ENCODE data around the gene WDR64. TPM values are rescaled to one million over a fixed set of nuclear protein-coding genes. Genes with fewer than 3 reads are reported as not detected.

The WDR64 gene
- polyA plus RNA-seq, 1 donor (not counting 4 experiments of a cell fraction or from before 2014, with no cell fraction given), result not detected

- no peak for DNase-seq (ENCODE audit: low read depth, low spot score)
- Histone ChIP-seq H3K79me2 (ENCODE audit: control insufficient read depth, insufficient read depth, low read length) (no peaks in the 10 kb centered on the region), H2AFZ (ENCODE audit: control insufficient read depth, low read length) (no peak overlapping the region), H4K20me1 (ENCODE audit: control insufficient read depth, extremely low read depth, insufficient read depth, low read length) (no peaks in the 10 kb centered on the region), H3K9me3 (ENCODE audit: control insufficient read depth, low read depth, low read length) (no peaks in the 10 kb centered on the region), H3K27ac (ENCODE audit: control insufficient read depth, insufficient read depth, low read length) (no peak overlapping the region), H3K36me3 (ENCODE audit: control insufficient read depth in 2 of 2, extremely low read depth in 1 of 2, insufficient read depth in 2 of 2, low read length in 2 of 2) (no peaks in the 10 kb centered on the region), H3K4me3 (ENCODE audit: control insufficient read depth in 2 of 3, extremely low read depth in 1 of 3, insufficient read depth in 2 of 3, low read depth in 1 of 3, low read length in 3 of 3) (no peak overlapping the region), H3K27me3 (ENCODE audit: control insufficient read depth, extremely low read depth, insufficient read depth, low read length) (no peaks in the 10 kb centered on the region), H3K4me1 (ENCODE audit: control insufficient read depth, extremely low read depth, insufficient read depth, low read length) (peaks cover 25% of the 10 kb centered on the region), H3K9me1 (ENCODE audit: control insufficient read depth, extremely low read depth, insufficient read depth, low read length) (no peaks in the 10 kb centered on the region), H3K9ac (ENCODE audit: control insufficient read depth, extremely low read depth, insufficient read depth, low read length) (no peak overlapping the region), H3K4me2 (ENCODE audit: control insufficient read depth, extremely low read depth, insufficient read depth, low read depth, low read length) (no peak overlapping the region)
- TF ChIP-seq EZH2 (IDR thresholded peaks at IDR 0.05; ENCODE audit: low read length), result no peak
- TF ChIP-seq CTCF (optimal IDR thresholded peaks at IDR 0.05 in 1 of 3, IDR thresholded peaks at IDR 0.05 in 1 of 3, conservative IDR thresholded peaks at IDR 0.05 in 1 of 3; ENCODE audit: extremely low read depth in 1 of 3, insufficient read depth in 2 of 3, low read length in 3 of 3), result no peak
- FAIRE-seq, result no peak
- dilution Hi-C loops (cut with MboI; ENCODE audit: extremely low pct_ligation_motif_present, low sequenced_read_pairs), result loop anchor here (25.0 kb wide), 1 partner anchor 222 kb away; the partner anchor contains the start of gene EXO1
These were observed 36.8 kb upstream of the WDR64 start for GRCh38 chr1:241615043-241615974.

GRCh38 chr1:241617426-241617825 lies 34.7 kb upstream of the WDR64 start:
- TF ChIP-seq EZH2 (IDR thresholded peaks at IDR 0.05; ENCODE audit: low read length), result no peak
- no peak for TF ChIP-seq CTCF (optimal IDR thresholded peaks at IDR 0.05 in 1 of 3, IDR thresholded peaks at IDR 0.05 in 1 of 3, conservative IDR thresholded peaks at IDR 0.05 in 1 of 3; ENCODE audit: extremely low read depth in 1 of 3, insufficient read depth in 2 of 3, low read length in 3 of 3)
- H3K4me1 ChIP-seq (ENCODE audit: control insufficient read depth, extremely low read depth, insufficient read depth, low read length), result peaks cover 7% of the 10 kb centered on the region
- H3K9me3 ChIP-seq (ENCODE audit: control insufficient read depth, low read depth, low read length), result no peaks in the 10 kb centered on the region
- no peak overlapping the region for H3K4me3 ChIP-seq (ENCODE audit: control insufficient read depth in 2 of 3, extremely low read depth in 1 of 3, insufficient read depth in 2 of 3, low read depth in 1 of 3, low read length in 3 of 3)
- H3K79me2 ChIP-seq (ENCODE audit: control insufficient read depth, insufficient read depth, low read length), result no peaks in the 10 kb centered on the region
- no peak overlapping the region for H2AFZ ChIP-seq (ENCODE audit: control insufficient read depth, low read length)
- dilution Hi-C loops (cut with MboI; ENCODE audit: extremely low pct_ligation_motif_present, low sequenced_read_pairs), result loop anchor here (25.0 kb wide), 1 partner anchor 220 kb away; the partner anchor contains the start of gene EXO1
- no peaks in the 10 kb centered on the region for H3K27me3 ChIP-seq (ENCODE audit: control insufficient read depth, extremely low read depth, insufficient read depth, low read length)
- H3K4me2 ChIP-seq (ENCODE audit: control insufficient read depth, extremely low read depth, insufficient read depth, low read depth, low read length), result no peak overlapping the region
- no peaks in the 10 kb centered on the region for H4K20me1 ChIP-seq (ENCODE audit: control insufficient read depth, extremely low read depth, insufficient read depth, low read length)
- no peak overlapping the region for H3K9ac ChIP-seq (ENCODE audit: control insufficient read depth, extremely low read depth, insufficient read depth, low read length)
- no peak overlapping the region for H3K27ac ChIP-seq (ENCODE audit: control insufficient read depth, insufficient read depth, low read length)
- FAIRE-seq (no peak), DNase-seq (ENCODE audit: low read depth, low spot score) (no peak)
- no peaks in the 10 kb centered on the region for H3K9me1 ChIP-seq (ENCODE audit: control insufficient read depth, extremely low read depth, insufficient read depth, low read length)
- H3K36me3 ChIP-seq (ENCODE audit: control insufficient read depth in 2 of 2, extremely low read depth in 1 of 2, insufficient read depth in 2 of 2, low read length in 2 of 2), result peaks cover 0 to 5% of the 10 kb centered on the region in 2 experiments
